NCI-H524 (cell line): ENCODE results near the gene CCNK.

Source experiments
- DNase-seq, 2 experiments: peaks; one replicate each; lab custom pipeline; 2025; lab: John Stamatoyannopoulos, UW

CCNK gene

GRCh38 chr14:99480917-99481744 lies at the start of gene CCNK:
TSS of gene CCNK (plus strand) at chr14:99481409. CDS start at chr14:99492678, 11,269 bp downstream.
- peak; percentile 100 for DNase-seq

GRCh38 chr14:99431986-99432385 lies 49.2 kb upstream of the CCNK start:
- DNase-seq, result no peak

- DNase-seq, result no peak
Measured at GRCh38 chr14:99432485-99432884, 48.7 kb upstream of the CCNK start.

- DNase-seq, result no peak
Measured at GRCh38 chr14:99435327-99435726, 45.9 kb upstream of the CCNK start.

GRCh38 chr14:99436247-99437180 lies 44.7 kb upstream of the CCNK start:
- no peak for DNase-seq

- DNase-seq, result no peak
Measured at GRCh38 chr14:99437706-99438105, 43.5 kb upstream of the CCNK start.

GRCh38 chr14:99440278-99440677 lies 40.9 kb upstream of the CCNK start:
- no peak for DNase-seq

- DNase-seq, result peak in 1 of 2 experiments; percentile 41
Measured at GRCh38 chr14:99441157-99441870, 39.9 kb upstream of the CCNK start.

- DNase-seq, result no peak
Measured at GRCh38 chr14:99441918-99442317, 39.3 kb upstream of the CCNK start.

GRCh38 chr14:99445931-99446330 lies 35.3 kb upstream of the CCNK start:
- DNase-seq, result no peak

GRCh38 chr14:99447739-99448138 lies 33.5 kb upstream of the CCNK start:
- DNase-seq, result no peak

- DNase-seq, result no peak
Measured at GRCh38 chr14:99450266-99450665, 30.9 kb upstream of the CCNK start.

GRCh38 chr14:99451234-99451633 lies 30.0 kb upstream of the CCNK start:
- DNase-seq, result no peak

GRCh38 chr14:99452968-99453367 lies 28.2 kb upstream of the CCNK start:
- no peak for DNase-seq

- no peak for DNase-seq
Measured at GRCh38 chr14:99454246-99454645, 27.0 kb upstream of the CCNK start.

- no peak for DNase-seq
Measured at GRCh38 chr14:99459481-99460100, 21.6 kb upstream of the CCNK start.

- no peak for DNase-seq
Measured at GRCh38 chr14:99460793-99461192, 20.4 kb upstream of the CCNK start.

- DNase-seq, result no peak
Measured at GRCh38 chr14:99461411-99462085, 19.7 kb upstream of the CCNK start.

- DNase-seq, result no peak
Measured at GRCh38 chr14:99462210-99462609, 19.0 kb upstream of the CCNK start.

- no peak for DNase-seq
Measured at GRCh38 chr14:99463974-99464373, 17.2 kb upstream of the CCNK start.

- no peak for DNase-seq
Measured at GRCh38 chr14:99465288-99465687, 15.9 kb upstream of the CCNK start.
